Testis (tissue), 3 donors: Measurements from ENCODE around the gene PIP4P1. TPM values are rescaled to one million over a fixed set of nuclear protein-coding genes. Genes with fewer than 3 reads are reported as not detected.

Experiments
- DNase-seq: peaks from one replicate; pipeline ENCODE4 v3.0.0-alpha.2; 2019
- H3K27ac ChIP-seq, 2 donors: fragments of 200-600 bp; sonication (generic); one replicate each; pipeline ENCODE4 v1.5.1; 2019
- H3K27me3 ChIP-seq: fragments of 200-600 bp; sonication (generic); one replicate; pipeline ENCODE4 v1.5.1; 2019
- H3K36me3 ChIP-seq: fragments of 200-600 bp; sonication (generic); one replicate; pipeline ENCODE4 v1.5.1; 2017; ENCODE audit warnings: low read depth; ENCODE audit errors: missing control alignments
- H3K4me1 ChIP-seq: fragments of 200-600 bp; sonication (generic); one replicate; pipeline ENCODE4 v1.5.1; 2019
- H3K4me3 ChIP-seq, 2 donors: fragments of 200-600 bp; sonication (generic); one replicate each; pipeline ENCODE4 v1.5.1; 2017 to 2019
- H3K9me3 ChIP-seq: fragments of 200-600 bp; sonication (generic); one replicate; pipeline ENCODE4 v1.5.1; 2017
- POLR2A ChIP-seq: fragments of 450-650 bp; IDR thresholded peaks from one replicate; pipeline ENCODE4 v1.6.1; 2017; ENCODE audit warnings: antibody characterized with exemption, mild to moderate bottlenecking, moderate library complexity
- WGBS, 2 donors: methylation state at CpG; one replicate each; pipeline ENCODE4 v1.1.5; 2018; 5-methylcytosine and 5-hydroxymethylcytosine counted together
- intact Hi-C: fragments of 100-400 bp; cut with DNase I; formaldehyde crosslinking; loops from one replicate; pipeline ENCODE4 v1.15.1; 2023; ENCODE audit warnings: low total_unique reads
- polyA plus RNA-seq: library from polyadenylated mRNA; stranded (reverse); fragments of 350-450 nt; fragmentation: Illumina TruSeq; extraction: RNeasy Lipid Tissue Mini Kit (QIAGEN cat#74804); gene quantifications from one replicate; pipeline ENCODE4 v1.2.3, GENCODE V29; 2014; ENCODE audit warnings: low read depth, low replicate concordance; ENCODE audit not compliant: insufficient read depth
- total RNA-seq, 2 donors: library from RNA; depleted of rRNA; stranded (reverse); fragments of >200 nt; gene quantifications; one replicate each; pipeline ENCODE4 v1.2.3, GENCODE V29; 2016
- TF ChIP-seq, protein P1 (sequence below), 3 experiments: fragments of 450-650 bp in 2 of 3; fragments of 200-600 bp in 1 of 3; sonication (generic) in 1 of 3; IDR thresholded peaks; one replicate each; pipeline ENCODE4 v1.5.1; 2016 to 2019; ENCODE audit warnings: antibody characterized with exemption in 3 of 3, mild to moderate bottlenecking in 2 of 3, moderate library complexity in 1 of 3

PIP4P1 gene
- total and polyA plus RNA-seq, 3 donors from 2014 or later: 33.4 to 50.8 (median 38.8) TPM

DNA sequence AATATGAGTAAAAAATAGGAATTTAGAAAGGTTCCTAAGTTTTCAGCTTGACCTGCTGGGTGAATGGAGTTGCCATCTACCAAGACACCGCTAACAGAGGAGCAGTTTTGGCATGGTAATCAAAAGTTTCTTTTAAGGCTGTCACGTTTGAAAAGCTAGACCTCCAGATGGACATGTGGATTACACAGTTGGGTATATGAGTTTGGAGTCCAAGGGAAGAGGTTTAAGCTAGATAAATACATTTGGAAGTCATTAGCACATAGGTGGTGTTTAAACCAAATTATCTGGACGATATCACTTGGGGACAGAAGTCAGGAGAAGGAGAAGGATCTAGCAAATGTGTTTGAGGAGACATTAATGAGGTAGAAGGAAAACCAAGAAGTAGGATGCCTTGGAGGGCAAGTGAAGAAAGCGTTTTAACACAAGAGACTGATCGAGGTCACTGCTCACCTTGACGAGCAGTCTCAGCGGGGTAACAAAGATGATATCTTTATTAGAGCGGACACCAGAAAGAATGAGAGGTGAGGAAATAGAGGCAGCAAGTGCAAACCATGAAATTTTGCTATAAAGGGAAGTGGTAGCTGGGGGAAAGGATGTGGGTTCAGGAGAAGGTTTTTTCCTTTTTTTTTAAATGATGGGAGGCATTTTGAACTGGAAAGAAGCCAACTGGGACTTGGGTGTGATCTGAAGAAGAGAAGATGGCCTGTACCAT lies 25.6 kb upstream of the PIP4P1 start:
- H3K9me3 ChIP-seq: no peaks in the 10 kb centered on the region
- no peaks in the 10 kb centered on the region for H3K36me3 ChIP-seq

DNA sequence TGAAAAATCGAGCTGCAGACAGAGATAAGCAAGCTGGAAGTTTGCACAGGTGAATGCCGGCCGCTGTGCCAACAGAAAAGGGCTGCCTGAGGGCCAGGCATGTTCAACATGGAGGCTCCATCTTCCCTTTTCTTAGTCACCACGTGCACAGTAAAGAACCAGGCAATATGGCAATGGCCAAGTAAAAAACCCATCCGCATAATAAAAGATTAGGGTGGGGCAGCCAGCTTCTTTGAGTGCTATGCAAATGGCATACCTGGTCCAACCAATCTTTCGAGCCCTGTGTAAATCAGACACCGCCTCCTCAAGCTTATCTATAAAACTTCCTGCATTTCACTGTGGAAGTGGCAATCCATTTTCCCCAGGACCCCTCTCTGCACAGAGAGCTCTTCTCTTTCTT lies 24.7 kb upstream of the PIP4P1 start:
- Histone ChIP-seq H3K4me1 (no peaks in the 10 kb centered on the region), H3K4me3 (no peak overlapping the region), H3K9me3 (no peaks in the 10 kb centered on the region), H3K27me3 (no peaks in the 10 kb centered on the region), H3K36me3 (no peaks in the 10 kb centered on the region), H3K27ac (no peak overlapping the region)
- 66% methylated on average over 7 of the region's 7 CpGs for WGBS, 2 donors
- no peak for DNase-seq
- intact Hi-C loops: no loop called here
- TF ChIP-seq, protein P1, sequence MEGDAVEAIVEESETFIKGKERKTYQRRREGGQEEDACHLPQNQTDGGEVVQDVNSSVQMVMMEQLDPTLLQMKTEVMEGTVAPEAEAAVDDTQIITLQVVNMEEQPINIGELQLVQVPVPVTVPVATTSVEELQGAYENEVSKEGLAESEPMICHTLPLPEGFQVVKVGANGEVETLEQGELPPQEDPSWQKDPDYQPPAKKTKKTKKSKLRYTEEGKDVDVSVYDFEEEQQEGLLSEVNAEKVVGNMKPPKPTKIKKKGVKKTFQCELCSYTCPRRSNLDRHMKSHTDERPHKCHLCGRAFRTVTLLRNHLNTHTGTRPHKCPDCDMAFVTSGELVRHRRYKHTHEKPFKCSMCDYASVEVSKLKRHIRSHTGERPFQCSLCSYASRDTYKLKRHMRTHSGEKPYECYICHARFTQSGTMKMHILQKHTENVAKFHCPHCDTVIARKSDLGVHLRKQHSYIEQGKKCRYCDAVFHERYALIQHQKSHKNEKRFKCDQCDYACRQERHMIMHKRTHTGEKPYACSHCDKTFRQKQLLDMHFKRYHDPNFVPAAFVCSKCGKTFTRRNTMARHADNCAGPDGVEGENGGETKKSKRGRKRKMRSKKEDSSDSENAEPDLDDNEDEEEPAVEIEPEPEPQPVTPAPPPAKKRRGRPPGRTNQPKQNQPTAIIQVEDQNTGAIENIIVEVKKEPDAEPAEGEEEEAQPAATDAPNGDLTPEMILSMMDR (IDR thresholded peaks at IDR 0.05): no peak

More for the DNA sequence above, 25.6 kb upstream of the PIP4P1 start:
- TF ChIP-seq, protein P1 (IDR thresholded peaks at IDR 0.05): no peak
- TF ChIP-seq POLR2A: no peak
- no peak for DNase-seq
- H3K4me3 ChIP-seq: no peak overlapping the region
- WGBS, 2 donors: 79 to 80% methylated on average over 8 of the region's 8 CpGs
- H3K27me3 ChIP-seq: no peaks in the 10 kb centered on the region
- intact Hi-C loops: no loop called here
- no peak overlapping the region for H3K27ac ChIP-seq
- no peaks in the 10 kb centered on the region for H3K4me1 ChIP-seq

DNA sequence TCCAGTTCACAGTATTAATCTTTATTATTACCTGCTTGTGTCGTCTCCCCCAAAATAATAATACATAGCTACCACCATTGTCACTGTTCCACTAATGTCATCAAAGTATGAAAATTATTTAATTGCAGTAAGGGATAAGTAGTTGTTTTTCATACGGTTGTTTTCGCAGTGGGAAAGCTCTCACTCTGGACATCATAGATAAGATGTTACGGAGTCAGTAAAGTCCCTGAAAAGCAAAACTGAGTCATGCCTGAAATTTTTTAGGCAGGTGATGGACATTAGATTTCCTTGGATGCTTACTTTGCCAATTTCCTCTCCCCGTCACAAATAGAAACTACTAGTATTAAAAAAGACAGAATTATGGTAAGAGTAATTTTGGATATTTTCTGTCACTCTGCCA lies 21.1 kb upstream of the PIP4P1 start:
- WGBS, 2 donors: 72 to 87% methylated on average over 5 of the region's 5 CpGs
- no peaks in the 10 kb centered on the region for H3K9me3 ChIP-seq
- H3K4me3 ChIP-seq: no peak overlapping the region
- peaks cover 8% of the 10 kb centered on the region for H3K4me1 ChIP-seq
- intact Hi-C loops: no loop called here
- DNase-seq: no peak
- H3K27ac ChIP-seq: no peak overlapping the region
- TF ChIP-seq, protein P1 (IDR thresholded peaks at IDR 0.05): no peak
- no peak for TF ChIP-seq POLR2A
- H3K36me3 ChIP-seq: no peaks in the 10 kb centered on the region
- no peaks in the 10 kb centered on the region for H3K27me3 ChIP-seq

DNA sequence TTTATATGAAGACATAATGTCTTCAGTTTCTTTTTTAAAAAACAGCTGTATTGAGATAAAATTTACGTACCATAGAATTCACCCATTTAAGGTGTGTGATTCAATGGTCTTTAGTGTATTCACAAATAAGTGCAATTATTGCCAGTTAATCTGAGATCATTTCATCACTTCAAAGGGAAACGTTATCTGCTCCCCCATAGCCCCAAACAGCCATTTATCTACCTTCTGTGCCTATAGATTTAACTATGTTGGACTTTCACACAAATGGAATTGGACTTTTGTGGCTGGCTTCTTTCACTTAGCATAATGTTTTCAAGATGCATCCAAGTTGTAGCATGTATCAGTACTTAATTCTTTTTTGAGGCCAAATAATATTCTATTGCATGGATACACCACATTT lies 17.7 kb upstream of the PIP4P1 start:
- intact Hi-C loops: no loop called here
- Histone ChIP-seq H3K9me3 (no peaks in the 10 kb centered on the region), H3K4me3 (no peak overlapping the region), H3K27me3 (no peaks in the 10 kb centered on the region), H3K4me1 (peaks cover 12% of the 10 kb centered on the region), H3K27ac (no peak overlapping the region), H3K36me3 (no peaks in the 10 kb centered on the region)
- WGBS, 2 donors: 80 to 92% methylated on average over 2 of the region's 2 CpGs
- TF ChIP-seq, protein P1 (IDR thresholded peaks at IDR 0.05): no peak
- no peak for DNase-seq
